GM23338 (cell line): ENCODE results near the gene CAPN9. TPM values are rescaled to one million over a fixed set of nuclear protein-coding genes. Genes with fewer than 3 reads are reported as not detected.

Experiments
- ATAC-seq: fragments of 200-7000 bp; cut with Tn5 transposase; 3 replicates; pipeline ENCODE4 v1.9.1; 2020
- DNase-seq: peaks from one replicate; pipeline ENCODE4 v3.0.0-alpha.2; 2015; ENCODE audit warnings: low spot score
- H2AFZ ChIP-seq: fragments of 200-600 bp; sonication (generic); 2 replicates; pipeline ENCODE4 v1.8.0; 2016; ENCODE audit warnings: antibody characterized with exemption, mild to moderate bottlenecking, moderate library complexity
- H3F3A ChIP-seq: fragments of 200-600 bp; sonication (generic); replicated peaks from 2 replicates; pipeline ENCODE4 v1.8.0; 2017; ENCODE audit warnings: antibody characterized with exemption, mixed run types, low read depth
- H3K27ac ChIP-seq: fragments of 200-600 bp; sonication (generic); 2 replicates; pipeline ENCODE4 v1.6.1; 2016; ENCODE audit warnings: low read depth
- H3K27me3 ChIP-seq: fragments of 200-600 bp; sonication (generic); 2 replicates; pipeline ENCODE4 v1.8.0; 2016; ENCODE audit warnings: mild to moderate bottlenecking, mixed run types, moderate library complexity; ENCODE audit not compliant: insufficient read depth
- H3K36me3 ChIP-seq: fragments of 200-600 bp; sonication (generic); 2 replicates; pipeline ENCODE4 v1.8.0; 2016; ENCODE audit warnings: mild to moderate bottlenecking; ENCODE audit not compliant: insufficient read depth
- H3K4me1 ChIP-seq: fragments of 200-600 bp; sonication (generic); 2 replicates; pipeline ENCODE4 v1.8.0; 2016; ENCODE audit warnings: mild to moderate bottlenecking, moderate library complexity; ENCODE audit not compliant: insufficient read depth
- H3K4me2 ChIP-seq: fragments of 200-600 bp; sonication (generic); 2 replicates; pipeline ENCODE4 v1.7.1; 2017; ENCODE audit warnings: mixed run types
- H3K4me3 ChIP-seq: fragments of 200-600 bp; sonication (generic); 2 replicates; pipeline ENCODE4 v1.6.1; 2016; ENCODE audit warnings: mixed run types
- H3K79me2 ChIP-seq: fragments of 200-600 bp; sonication (generic); replicated peaks from 2 replicates; pipeline ENCODE4 v1.8.0; 2017; ENCODE audit warnings: mild to moderate bottlenecking; ENCODE audit not compliant: insufficient read depth
- H3K9me2 ChIP-seq: fragments of 200-600 bp; sonication (generic); 2 replicates; pipeline ENCODE4 v1.8.0; 2017; ENCODE audit not compliant: insufficient read depth
- H4K20me1 ChIP-seq: fragments of 200-600 bp; sonication (generic); replicated peaks from 2 replicates; pipeline ENCODE4 v1.8.0; 2017; ENCODE audit warnings: mild to moderate bottlenecking; ENCODE audit not compliant: insufficient read depth
- H3K27ac Mint-ChIP-seq: 2 replicates; pipeline ENCODE4 v1.8.0; 2020; ENCODE audit warnings: inconsistent platforms, mild to moderate bottlenecking, moderate library complexity, mixed read lengths
- H3K27me3 Mint-ChIP-seq: 3 replicates; pipeline ENCODE4 v1.8.0; 2022; ENCODE audit warnings: low read depth, mild to moderate bottlenecking, moderate library complexity, mixed read lengths, inconsistent platforms; ENCODE audit not compliant: insufficient read depth, poor library complexity
- H3K36me3 Mint-ChIP-seq: 3 replicates; pipeline ENCODE4 v1.8.0; 2021; ENCODE audit warnings: low read depth, mild to moderate bottlenecking, inconsistent platforms, moderate library complexity, mixed read lengths
- H3K4me1 Mint-ChIP-seq: 3 replicates; pipeline ENCODE4 v1.8.0; 2020; ENCODE audit warnings: mild to moderate bottlenecking, inconsistent platforms, mixed read lengths
- H3K4me3 Mint-ChIP-seq: 3 replicates; pipeline ENCODE4 v1.8.0; 2021; ENCODE audit warnings: moderate library complexity, mild to moderate bottlenecking, inconsistent platforms, mixed read lengths
- H3K9me3 Mint-ChIP-seq: 3 replicates; pipeline ENCODE4 v1.8.0; 2020; ENCODE audit warnings: moderate library complexity, mild to moderate bottlenecking, inconsistent platforms, mixed read lengths
- CREB1 ChIP-seq: fragments of 250-450 bp; sonication (Bioruptor Pico); IDR thresholded peaks from 2 replicates; pipeline ENCODE4 v1.5.0; 2020; ENCODE audit warnings: low read depth, mild to moderate bottlenecking, moderate library complexity
- ETS1 ChIP-seq: IDR thresholded peaks from 2 replicates; pipeline ENCODE4 v1.6.1; 2016; ENCODE audit warnings: antibody characterized with exemption
- EZH2 ChIP-seq: fragments of 200-600 bp; sonication (generic); IDR thresholded peaks from one replicate; pipeline ENCODE4 v1.8.0; 2017; ENCODE audit warnings: antibody characterized with exemption, mild to moderate bottlenecking, low read depth; ENCODE audit not compliant: unreplicated experiment
- EZH2phosphoT487 ChIP-seq: fragments of 200-600 bp; sonication (generic); IDR thresholded peaks from one replicate; pipeline ENCODE4 v1.8.1; 2018; ENCODE audit warnings: antibody characterized with exemption; ENCODE audit not compliant: unreplicated experiment
- JUNB ChIP-seq: IDR thresholded peaks from one replicate; pipeline ENCODE4 v1.6.1; 2016; ENCODE audit warnings: antibody characterized with exemption; ENCODE audit not compliant: unreplicated experiment
- NANOG ChIP-seq: IDR thresholded peaks from 2 replicates; pipeline ENCODE4 v1.6.1; 2016; ENCODE audit warnings: antibody characterized with exemption, borderline replicate concordance
- POLR2AphosphoS5 ChIP-seq: IDR thresholded peaks from 2 replicates; pipeline ENCODE4 v1.6.1; 2016; ENCODE audit warnings: antibody characterized with exemption, low read depth
- REST ChIP-seq: IDR thresholded peaks from one replicate; pipeline ENCODE4 v1.6.1; 2018; ENCODE audit warnings: antibody characterized with exemption; ENCODE audit not compliant: unreplicated experiment
- STAT1 ChIP-seq: IDR thresholded peaks from one replicate; pipeline ENCODE4 v1.6.1; 2016; ENCODE audit warnings: antibody characterized with exemption; ENCODE audit not compliant: unreplicated experiment
- ZNF114 ChIP-seq: fragments of 250-450 bp; sonication (Bioruptor Pico); IDR thresholded peaks from 2 replicates; pipeline ENCODE4 v1.5.0; 2020; ENCODE audit warnings: mild to moderate bottlenecking, moderate library complexity
- ZNF331 ChIP-seq: fragments of 250-450 bp; sonication (Bioruptor Pico); IDR thresholded peaks from 2 replicates; pipeline ENCODE4 v1.5.0; 2020; ENCODE audit warnings: low read depth, mild to moderate bottlenecking, moderate library complexity
- ZNF462 ChIP-seq: fragments of 250-450 bp; sonication (Bioruptor Pico); IDR thresholded peaks from 2 replicates; pipeline ENCODE4 v1.5.0; 2020; ENCODE audit warnings: mild to moderate bottlenecking, moderate library complexity
- polyA plus RNA-seq: library from polyadenylated mRNA; unstranded; fragments of >200 nt; fragmentation: Nextera tagmentation; extraction: Ambion mirVana; gene quantifications from 2 replicates; pipeline ENCODE4 v1.2.1, GENCODE V29; 2016
- total RNA-seq: library from RNA; depleted of rRNA; stranded (reverse); fragments of >200 nt; shearing (Covaris generic); gene quantifications from 2 replicates; pipeline ENCODE4 v1.2.3, GENCODE V29; 2014
- TF ChIP-seq, protein P1 (sequence below), 2 experiments: fragments of 200-600 bp in 1 of 2; sonication (generic) in 1 of 2; conservative IDR thresholded peaks; 2 replicates each; pipeline versions ENCODE4 v1.5.1 to v1.6.1; 2016 to 2017; ENCODE audit warnings: antibody characterized with exemption in 2 of 2, low read depth in 2 of 2, mild to moderate bottlenecking in 2 of 2, moderate library complexity in 1 of 2

Gene CAPN9
- total and polyA plus RNA-seq, 2 experiments from 2014 or later, result 0.07 TPM; not detected in 1

- H3K27me3 ChIP-seq, result no peaks in the 10 kb centered on the region
- H3F3A ChIP-seq, result no peaks in the 10 kb centered on the region
- no peak overlapping the region for H3K4me3 Mint-ChIP-seq
- H3K27me3 Mint-ChIP-seq, result peaks cover 10% of the 10 kb centered on the region
- no peak for DNase-seq
- no peak for ATAC-seq
- H3K4me1 ChIP-seq, result no peaks in the 10 kb centered on the region
- H3K27ac ChIP-seq, result no peak overlapping the region
- H3K4me3 ChIP-seq, result no peak overlapping the region
- TF ChIP-seq ZNF462 (CRISPR knock-in tag), result no peak
- TF ChIP-seq STAT1, result no peak
- TF ChIP-seq ZNF114 (CRISPR knock-in tag), result no peak
- no peak for TF ChIP-seq JUNB
- TF ChIP-seq POLR2AphosphoS5, result no peak
- TF ChIP-seq REST, result no peak
- no peak for TF ChIP-seq EZH2
- TF ChIP-seq, protein P1, sequence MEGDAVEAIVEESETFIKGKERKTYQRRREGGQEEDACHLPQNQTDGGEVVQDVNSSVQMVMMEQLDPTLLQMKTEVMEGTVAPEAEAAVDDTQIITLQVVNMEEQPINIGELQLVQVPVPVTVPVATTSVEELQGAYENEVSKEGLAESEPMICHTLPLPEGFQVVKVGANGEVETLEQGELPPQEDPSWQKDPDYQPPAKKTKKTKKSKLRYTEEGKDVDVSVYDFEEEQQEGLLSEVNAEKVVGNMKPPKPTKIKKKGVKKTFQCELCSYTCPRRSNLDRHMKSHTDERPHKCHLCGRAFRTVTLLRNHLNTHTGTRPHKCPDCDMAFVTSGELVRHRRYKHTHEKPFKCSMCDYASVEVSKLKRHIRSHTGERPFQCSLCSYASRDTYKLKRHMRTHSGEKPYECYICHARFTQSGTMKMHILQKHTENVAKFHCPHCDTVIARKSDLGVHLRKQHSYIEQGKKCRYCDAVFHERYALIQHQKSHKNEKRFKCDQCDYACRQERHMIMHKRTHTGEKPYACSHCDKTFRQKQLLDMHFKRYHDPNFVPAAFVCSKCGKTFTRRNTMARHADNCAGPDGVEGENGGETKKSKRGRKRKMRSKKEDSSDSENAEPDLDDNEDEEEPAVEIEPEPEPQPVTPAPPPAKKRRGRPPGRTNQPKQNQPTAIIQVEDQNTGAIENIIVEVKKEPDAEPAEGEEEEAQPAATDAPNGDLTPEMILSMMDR (conservative IDR thresholded peaks at IDR 0.05; ENCODE audit: low read depth in 2 of 2), result no peak
- TF ChIP-seq ZNF331 (CRISPR knock-in tag), result no peak
- no peak for TF ChIP-seq CREB1
- TF ChIP-seq ETS1, result no peak
- no peak for TF ChIP-seq EZH2phosphoT487
- TF ChIP-seq NANOG, result no peak
- peaks cover 8% of the 10 kb centered on the region for H3K4me1 Mint-ChIP-seq
- no peaks in the 10 kb centered on the region for H3K36me3 ChIP-seq
- H3K27ac Mint-ChIP-seq, result no peak overlapping the region
- no peaks in the 10 kb centered on the region for H3K79me2 ChIP-seq
- H2AFZ ChIP-seq, result no peak overlapping the region
- no peaks in the 10 kb centered on the region for H3K36me3 Mint-ChIP-seq
- H3K4me2 ChIP-seq, result no peak overlapping the region
- no peaks in the 10 kb centered on the region for H3K9me2 ChIP-seq
- no peaks in the 10 kb centered on the region for H3K9me3 Mint-ChIP-seq
- no peaks in the 10 kb centered on the region for H4K20me1 ChIP-seq
Measured at GRCh38 chr1:230708631-230709580, 38.3 kb upstream of the CAPN9 start.
